Astrocyte (in vitro differentiated cells and primary cell): ENCODE measurements around the gene CFAP74.

Experiments used
- CTCF ChIP-seq: IDR thresholded peaks from 2 replicates; pipeline ENCODE4 v1.5.1; 2011; ENCODE audit warnings: low read depth, mild to moderate bottlenecking, inconsistent platforms, low read length, moderate library complexity; ENCODE audit not compliant: insufficient read depth
- EZH2 ChIP-seq: IDR thresholded peaks from 2 replicates; pipeline ENCODE4 v1.6.1; 2012; ENCODE audit warnings: mild to moderate bottlenecking, low read length, inconsistent platforms; ENCODE audit not compliant: insufficient read depth

GRCh38 chr1:1955621-1956094, 47.9 kb downstream of the CFAP74 start:
- no peak for TF ChIP-seq EZH2
- TF ChIP-seq CTCF: no peak
